SK-N-SH (cell line): ENCODE data around the gene MBIP. TPM values are rescaled to one million over a fixed set of nuclear protein-coding genes. Genes with fewer than 3 reads are reported as not detected.

Source experiments
- CTCF ChIA-PET: fragments of 300-600, 350-600 bp; formaldehyde crosslinking; extraction: SDS; loops from one replicate; lab custom pipeline; 2021; lab: Yijun Ruan, JAX
- POLR2A ChIA-PET: fragments of 350-600 bp; sonication (Branson Sonifier 250); formaldehyde crosslinking; extraction: SDS; loops from one replicate; lab custom pipeline; 2020; ENCODE audit warnings: antibody characterized with exemption, inconsistent platforms; lab: Yijun Ruan, JAX
- DNase-seq: peaks from one replicate; pipeline ENCODE4 v3.0.0; 2012
- H2AFZ ChIP-seq: fragments of 200-600 bp; sonication (generic); 2 replicates; pipeline ENCODE4 v1.8.1; 2016; ENCODE audit warnings: antibody characterized with exemption, mild to moderate bottlenecking, low read depth
- H3F3A ChIP-seq: fragments of 200-600 bp; sonication (generic); replicated peaks from 2 replicates; pipeline ENCODE3; 2016; ENCODE audit warnings: antibody characterized with exemption, mild to moderate bottlenecking; ENCODE audit not compliant: insufficient read depth
- H3K27ac ChIP-seq, 2 experiments: fragments of 200-500 bp in 1 of 2; fragments of 200-600 bp in 1 of 2; sonication (Bioruptor generic) in 1 of 2; sonication (generic), shearing (Covaris generic) in 1 of 2; 2 replicates each; pipeline versions ENCODE4 v1.5.1 to v1.6.1; 2014 to 2016; ENCODE audit warnings: low read depth in 2 of 2, inconsistent platforms in 1 of 2, low read length in 1 of 2, mild to moderate bottlenecking in 1 of 2, mixed read lengths in 1 of 2
- H3K27me3 ChIP-seq: fragments of 200-600 bp; sonication (generic), shearing (Covaris generic); 2 replicates; pipeline ENCODE4 v1.6.1; 2016; ENCODE audit warnings: mixed run types; ENCODE audit not compliant: insufficient read depth
- H3K36me3 ChIP-seq, 2 experiments: fragments of 200-500 bp in 1 of 2; fragments of 200-600 bp in 1 of 2; sonication (Bioruptor generic) in 1 of 2; sonication (generic) in 1 of 2; replicated peaks in 1 of 2; 2 replicates each; pipeline versions ENCODE3 to v1.5.1; 2014 to 2016; ENCODE audit warnings: low read length in 1 of 2, mild to moderate bottlenecking in 1 of 2; ENCODE audit not compliant: insufficient read depth in 2 of 2, control insufficient read depth in 1 of 2
- H3K4me1 ChIP-seq, 2 experiments: fragments of 200-500 bp in 1 of 2; fragments of 200-600 bp in 1 of 2; sonication (Bioruptor generic) in 1 of 2; sonication (generic), shearing (Covaris generic) in 1 of 2; 2 replicates each; pipeline versions ENCODE4 v1.5.1 to v1.6.1; 2014 to 2016; ENCODE audit warnings: low read depth in 1 of 2, low read length in 1 of 2, mixed run types in 1 of 2; ENCODE audit not compliant: insufficient read depth in 2 of 2, control insufficient read depth in 1 of 2
- H3K4me2 ChIP-seq: fragments of 200-600 bp; sonication (generic), shearing (Covaris generic); 2 replicates; pipeline ENCODE4 v1.6.1; 2017; ENCODE audit warnings: mixed run types
- H3K4me3 ChIP-seq, 2 experiments: fragments of 200-500 bp in 1 of 2; fragments of 200-600 bp in 1 of 2; sonication (Bioruptor generic) in 1 of 2; sonication (generic), shearing (Covaris generic) in 1 of 2; 2 replicates each; pipeline versions ENCODE4 v1.5.1 to v1.8.1; 2014 to 2016; ENCODE audit warnings: low read depth in 2 of 2, inconsistent platforms in 1 of 2, low read length in 1 of 2, mild to moderate bottlenecking in 1 of 2, mixed read lengths in 1 of 2, moderate library complexity in 1 of 2
- H3K79me2 ChIP-seq: fragments of 200-600 bp; sonication (generic); 2 replicates; pipeline ENCODE4 v1.8.1; 2017; ENCODE audit warnings: mild to moderate bottlenecking; ENCODE audit not compliant: insufficient read depth
- H3K9ac ChIP-seq: fragments of 200-600 bp; sonication (generic); 2 replicates; pipeline ENCODE4 v1.6.1; 2017; ENCODE audit warnings: mixed run types
- H3K9me2 ChIP-seq: fragments of 200-600 bp; sonication (generic); 2 replicates; pipeline ENCODE4 v1.6.1; 2017; ENCODE audit warnings: mixed run types
- H3K9me3 ChIP-seq: fragments of 200-600 bp; sonication (generic); 2 replicates; pipeline ENCODE4 v1.6.1; 2017; ENCODE audit warnings: mixed run types, mild to moderate bottlenecking, moderate library complexity
- H4K20me1 ChIP-seq: fragments of 200-600 bp; sonication (generic); 2 replicates; pipeline ENCODE4 v1.6.1; 2017; ENCODE audit warnings: mild to moderate bottlenecking, mixed run types; ENCODE audit not compliant: insufficient read depth
- CHD2 ChIP-seq: fragments of 150-350 bp; IDR thresholded peaks from 2 replicates; pipeline ENCODE4 v1.6.1; 2018; ENCODE audit warnings: low read length; ENCODE audit not compliant: partially characterized antibody
- ELF1 ChIP-seq: IDR thresholded peaks from 2 replicates; pipeline ENCODE4 v1.4.0; 2012
- EZH2phosphoT487 ChIP-seq: fragments of 200-600 bp; sonication (generic); IDR thresholded peaks from 2 replicates; pipeline ENCODE4 v1.6.1; 2017; ENCODE audit warnings: low read depth, mixed run types, mild to moderate bottlenecking, antibody characterized with exemption, moderate library complexity, borderline replicate concordance
- FOSL2 ChIP-seq: IDR thresholded peaks from 2 replicates; pipeline ENCODE4 v1.4.0; 2012; ENCODE audit warnings: low read depth, mild to moderate bottlenecking, moderate library complexity, borderline replicate concordance
- FOXJ3 ChIP-seq: sonication (generic); formaldehyde crosslinking; IDR thresholded peaks from 2 replicates; pipeline ENCODE4 v1.5.1; 2020; ENCODE audit warnings: mild to moderate bottlenecking, missing genetic modification reagents
- GABPA ChIP-seq: IDR thresholded peaks from 2 replicates; pipeline ENCODE4 v1.4.0; 2012; ENCODE audit warnings: low read depth, mild to moderate bottlenecking
- NRF1 ChIP-seq: IDR thresholded peaks from 2 replicates; pipeline ENCODE4 v1.6.1; 2012; ENCODE audit warnings: low read depth, mild to moderate bottlenecking, low read length
- POLR2AphosphoS5 ChIP-seq: IDR thresholded peaks from 2 replicates; pipeline ENCODE4 v1.6.1; 2012; ENCODE audit warnings: low read depth, low read length
- RCOR1 ChIP-seq: fragments of 150-350 bp; IDR thresholded peaks from 2 replicates; pipeline ENCODE4 v1.6.1; 2017; ENCODE audit warnings: antibody characterized with exemption, low read length
- RXRA ChIP-seq: IDR thresholded peaks from 2 replicates; pipeline ENCODE4 v1.4.0; 2012; ENCODE audit warnings: low read depth, mild to moderate bottlenecking, borderline replicate concordance
- SIN3A ChIP-seq: IDR thresholded peaks from 2 replicates; pipeline ENCODE4 v1.6.1; 2012; ENCODE audit warnings: low read depth, mild to moderate bottlenecking, low read length, moderate library complexity, borderline replicate concordance
- SMC3 ChIP-seq: IDR thresholded peaks from 2 replicates; pipeline ENCODE4 v1.6.1; 2012; ENCODE audit warnings: low read depth, low read length, improper control_type of control experiment
- TAF1 ChIP-seq: IDR thresholded peaks from 2 replicates; pipeline ENCODE4 v1.6.1; 2012; ENCODE audit warnings: low read depth, mild to moderate bottlenecking, low read length, moderate library complexity, borderline replicate concordance
- TEAD4 ChIP-seq: IDR thresholded peaks from 2 replicates; pipeline ENCODE4 v1.4.0; 2012; ENCODE audit warnings: mild to moderate bottlenecking, borderline replicate concordance; ENCODE audit not compliant: insufficient read depth
- YY1 ChIP-seq: IDR thresholded peaks from 2 replicates; pipeline ENCODE4 v1.4.0; 2012; ENCODE audit warnings: low read depth, mild to moderate bottlenecking
- WGBS: methylation state at CpG from one replicate; pipeline ENCODE4 v1.1.6; 2017; ENCODE audit warnings: low lambda C conversion rate; 5-methylcytosine and 5-hydroxymethylcytosine counted together
- polyA plus RNA-seq, 3 experiments: library from polyadenylated mRNA; depleted of rRNA; stranded (reverse); fragments of >200 nt; gene quantifications; 2 replicates each; pipeline ENCODE4 v1.2.3, GENCODE V29; 2012
- TF ChIP-seq, protein P1 (sequence below): fragments of 150-350 bp; IDR thresholded peaks from 2 replicates; pipeline ENCODE4 v1.6.1; 2017; ENCODE audit warnings: antibody characterized with exemption, low read length, low read depth, borderline replicate concordance
- TF ChIP-seq, protein P2 (sequence below): fragments of 150-350 bp; IDR thresholded peaks from 2 replicates; pipeline ENCODE4 v1.6.1; 2016; ENCODE audit warnings: mild to moderate bottlenecking, low read depth, low read length

MBIP gene
- polyA plus RNA-seq, 1 of the 3 experiments (the other 2 are of a cell fraction), result 11.5 TPM

DNA sequence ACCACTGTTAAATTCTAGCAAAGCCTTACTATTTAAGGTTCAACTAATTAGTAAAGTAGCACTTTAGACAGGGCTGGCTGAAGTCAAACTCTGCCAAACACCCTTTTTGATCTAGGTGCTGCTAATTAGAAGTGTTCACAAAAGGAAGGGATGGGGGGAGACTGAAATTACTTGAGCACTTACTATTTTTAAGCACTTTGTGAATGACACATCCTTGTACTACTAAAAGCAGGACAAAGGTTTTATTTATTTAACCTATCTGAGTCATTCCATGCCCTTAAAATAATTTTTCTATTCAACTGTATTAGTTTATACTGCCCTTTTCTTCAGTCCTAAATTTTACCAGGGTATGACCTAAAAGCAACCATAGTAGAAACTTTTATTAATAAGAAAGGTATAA lies 20.1 kb downstream of the MBIP start:
- no peak for DNase-seq
- no peaks in the 10 kb centered on the region for H3K9me3 ChIP-seq
- ChIA-PET POLR2A (no interaction called here), CTCF (interaction anchor here (1.2 kb wide), 1 partner anchor 14 kb away, joined by 4 read pairs; no protein-coding TSS in a partner anchor)
- no peaks in the 10 kb centered on the region for H3F3A ChIP-seq
- 0 out of 4 replicates have a peak, but pooled peaks cover 0 to 3% of the 10 kb centered on the region in 2 experiments for H3K4me1 ChIP-seq
- no peak overlapping the region for H3K4me2 ChIP-seq
- no peaks in the 10 kb centered on the region for H4K20me1 ChIP-seq
- peaks cover 53 to 77% of the 10 kb centered on the region in 2 experiments for H3K36me3 ChIP-seq
- H3K9me2 ChIP-seq, result no peaks in the 10 kb centered on the region
- no peak overlapping the region for H2AFZ ChIP-seq
- H3K27me3 ChIP-seq, result no peaks in the 10 kb centered on the region
- H3K27ac ChIP-seq, result no peak overlapping the region
- no peaks in the 10 kb centered on the region for H3K79me2 ChIP-seq
- no peak overlapping the region for H3K9ac ChIP-seq
- no peak overlapping the region for H3K4me3 ChIP-seq
- no peak for TF ChIP-seq CHD2
- TF ChIP-seq POLR2AphosphoS5, result no peak
- TF ChIP-seq FOSL2, result no peak
- TF ChIP-seq YY1, result no peak
- no peak for TF ChIP-seq EZH2phosphoT487
- no peak for TF ChIP-seq NRF1
- no peak for TF ChIP-seq TAF1
- TF ChIP-seq, all 33 proteins: peak for 0

DNA sequence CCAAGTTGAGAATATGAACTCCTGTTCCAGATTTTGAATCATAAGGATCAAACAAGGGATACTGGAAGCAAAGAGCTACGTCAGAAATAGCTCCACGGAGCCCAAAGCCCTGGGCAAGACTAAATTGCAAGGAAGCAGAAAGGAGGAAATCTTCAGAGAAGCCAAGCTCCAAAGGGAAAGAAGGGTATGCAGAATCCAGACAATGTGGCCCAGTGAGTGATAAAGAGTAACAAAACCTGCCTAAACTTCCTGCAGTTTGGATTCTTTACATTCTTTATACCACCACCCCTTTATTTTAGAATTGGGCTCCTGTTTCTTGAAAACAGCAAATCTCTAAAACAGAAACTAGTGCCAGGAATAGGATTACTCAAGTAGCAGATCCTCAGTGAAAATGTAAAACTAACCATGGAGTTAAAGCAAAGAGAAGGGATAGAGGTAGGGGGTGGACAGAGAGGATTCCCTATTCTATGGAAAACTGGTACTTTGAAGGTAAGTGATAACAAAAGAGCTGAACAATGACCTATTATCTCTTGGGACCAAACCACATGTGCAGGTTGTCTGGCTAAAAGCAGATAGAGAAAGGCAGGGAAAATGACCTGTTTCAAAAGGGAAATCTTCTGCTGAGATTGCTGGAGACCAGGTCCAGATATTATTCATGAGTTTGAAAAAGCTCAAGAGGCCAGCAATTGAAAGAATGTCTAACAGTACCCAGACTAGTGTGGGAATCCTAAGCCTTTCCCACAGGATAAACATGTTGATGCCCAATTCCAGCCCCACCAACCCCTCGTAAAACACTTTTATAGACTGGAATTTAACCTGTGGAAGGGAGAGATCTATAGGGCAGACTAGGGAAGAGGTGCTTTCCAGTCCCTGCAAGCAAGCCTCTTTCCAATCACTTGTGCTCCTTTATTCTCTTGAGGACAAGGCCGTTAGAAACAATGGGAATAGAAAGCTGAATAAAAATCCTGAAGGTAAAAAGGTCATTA lies 24.5 kb downstream of the MBIP start:
- no peaks in the 10 kb centered on the region for H3K9me3 ChIP-seq

More for the DNA sequence above, 24.5 kb downstream of the MBIP start:
- no peak overlapping the region for H2AFZ ChIP-seq
- no peak for DNase-seq
- 68% methylated on average over 4 of the region's 4 CpGs for WGBS
- TF ChIP-seq SIN3A (no peak), CHD2 (no peak), NRF1 (no peak), RXRA (no peak), SMC3 (no peak), GABPA (no peak), TAF1 (no peak), FOXJ3 (CRISPR knock-in tag) (no peak), TEAD4 (no peak), RCOR1 (no peak), ELF1 (no peak)
- TF ChIP-seq, protein P1, sequence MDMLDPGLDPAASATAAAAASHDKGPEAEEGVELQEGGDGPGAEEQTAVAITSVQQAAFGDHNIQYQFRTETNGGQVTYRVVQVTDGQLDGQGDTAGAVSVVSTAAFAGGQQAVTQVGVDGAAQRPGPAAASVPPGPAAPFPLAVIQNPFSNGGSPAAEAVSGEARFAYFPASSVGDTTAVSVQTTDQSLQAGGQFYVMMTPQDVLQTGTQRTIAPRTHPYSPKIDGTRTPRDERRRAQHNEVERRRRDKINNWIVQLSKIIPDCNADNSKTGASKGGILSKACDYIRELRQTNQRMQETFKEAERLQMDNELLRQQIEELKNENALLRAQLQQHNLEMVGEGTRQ, result no peak
- TF ChIP-seq, protein P2, sequence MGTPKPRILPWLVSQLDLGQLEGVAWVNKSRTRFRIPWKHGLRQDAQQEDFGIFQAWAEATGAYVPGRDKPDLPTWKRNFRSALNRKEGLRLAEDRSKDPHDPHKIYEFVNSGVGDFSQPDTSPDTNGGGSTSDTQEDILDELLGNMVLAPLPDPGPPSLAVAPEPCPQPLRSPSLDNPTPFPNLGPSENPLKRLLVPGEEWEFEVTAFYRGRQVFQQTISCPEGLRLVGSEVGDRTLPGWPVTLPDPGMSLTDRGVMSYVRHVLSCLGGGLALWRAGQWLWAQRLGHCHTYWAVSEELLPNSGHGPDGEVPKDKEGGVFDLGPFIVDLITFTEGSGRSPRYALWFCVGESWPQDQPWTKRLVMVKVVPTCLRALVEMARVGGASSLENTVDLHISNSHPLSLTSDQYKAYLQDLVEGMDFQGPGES, result no peak
- no peak overlapping the region for H3K27ac ChIP-seq
- ChIA-PET CTCF (interaction anchor here (1.4 kb wide), 1 partner anchor 18 kb away, joined by 4 read pairs; no protein-coding TSS in a partner anchor), POLR2A (interaction anchor here (0.6 kb wide), 1 partner anchor 12 kb away, joined by 5 read pairs; no protein-coding TSS in a partner anchor)
- no peak overlapping the region for H3K4me2 ChIP-seq
- no peaks in the 10 kb centered on the region for H3F3A ChIP-seq
- H4K20me1 ChIP-seq, result no peaks in the 10 kb centered on the region
- peaks cover 44 to 49% of the 10 kb centered on the region in 2 experiments for H3K36me3 ChIP-seq
- no peaks in the 10 kb centered on the region for H3K79me2 ChIP-seq
- no peaks in the 10 kb centered on the region for H3K27me3 ChIP-seq
- no peak overlapping the region for H3K9ac ChIP-seq
- H3K4me1 ChIP-seq, result 0 out of 4 replicates have a peak, but pooled peaks cover 0 to 3% of the 10 kb centered on the region in 2 experiments
- H3K9me2 ChIP-seq, result no peaks in the 10 kb centered on the region
- H3K4me3 ChIP-seq, result no peak overlapping the region
